HG02970 (cell line): Measurements from ENCODE around the gene C11orf58.

ENCODE experiments used
- ATAC-seq: cut with Tn5 transposase; IDR thresholded peaks from one replicate; pipeline ENCODE4 v1.9.1; 2021; ENCODE audit warnings: mild to moderate bottlenecking, moderate library complexity, moderate number of reproducible peaks; ENCODE audit not compliant: unreplicated experiment, low FRiP score

Gene C11orf58

DNA sequence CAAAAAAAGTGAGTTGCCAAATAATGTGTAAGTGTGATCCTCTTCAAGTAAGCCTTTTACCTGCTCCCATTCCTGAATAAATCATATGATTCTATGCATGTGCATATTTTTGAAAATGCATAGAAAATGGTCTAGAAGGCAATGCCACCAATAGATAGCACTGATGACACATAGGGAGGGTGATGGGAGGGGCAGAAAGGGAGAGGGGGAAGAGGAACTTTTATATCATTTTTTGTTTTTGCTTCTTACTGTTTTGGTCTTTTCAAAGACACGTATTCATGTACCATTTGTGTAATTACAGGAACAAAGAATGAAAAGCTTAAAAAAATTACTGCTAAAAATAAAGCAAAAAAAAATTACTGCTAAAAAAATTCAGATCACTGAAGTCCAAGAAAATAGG, 60.8 kb downstream of the C11orf58 start:
- ATAC-seq: no peak

GRCh38 chr11:16799890-16800289, 61.4 kb downstream of the C11orf58 start:
- ATAC-seq: no peak

- ATAC-seq: no peak
Observed at GRCh38 chr11:16800382-16800781, 61.9 kb downstream of the C11orf58 start.

DNA sequence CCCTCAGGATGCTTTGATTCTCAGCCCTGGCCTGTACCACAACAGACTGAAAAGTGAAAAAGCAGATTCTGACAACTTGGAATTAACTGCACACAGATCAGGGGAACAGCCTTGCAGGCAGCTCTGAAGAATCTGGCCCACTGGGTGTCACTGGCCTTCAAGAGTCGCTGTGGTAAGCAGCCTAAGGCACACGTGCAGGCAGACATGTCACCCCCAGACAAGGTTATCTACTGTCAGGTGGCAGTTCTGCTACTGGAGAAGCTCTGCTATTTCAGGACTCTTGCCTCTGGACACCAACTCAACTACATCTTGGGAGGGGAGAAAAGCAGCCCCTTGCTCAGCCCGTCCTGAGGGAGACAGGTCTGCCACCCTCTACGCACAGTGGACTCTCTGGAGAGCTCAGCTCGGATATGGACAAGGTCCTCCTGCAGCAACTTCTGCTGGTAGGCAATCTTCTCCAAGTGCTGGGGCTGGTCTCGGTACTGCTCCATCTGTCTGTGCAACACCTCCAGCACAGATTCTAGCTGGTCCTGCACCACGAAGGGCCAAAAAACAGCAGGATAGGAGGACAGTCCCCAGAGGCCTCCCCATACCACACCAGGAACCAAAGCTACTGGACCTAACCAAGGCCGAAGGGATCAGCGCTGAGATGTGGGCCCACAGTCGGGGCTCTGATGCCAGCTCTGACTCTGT, 63.0 kb downstream of the C11orf58 start:
- no peak for ATAC-seq

DNA sequence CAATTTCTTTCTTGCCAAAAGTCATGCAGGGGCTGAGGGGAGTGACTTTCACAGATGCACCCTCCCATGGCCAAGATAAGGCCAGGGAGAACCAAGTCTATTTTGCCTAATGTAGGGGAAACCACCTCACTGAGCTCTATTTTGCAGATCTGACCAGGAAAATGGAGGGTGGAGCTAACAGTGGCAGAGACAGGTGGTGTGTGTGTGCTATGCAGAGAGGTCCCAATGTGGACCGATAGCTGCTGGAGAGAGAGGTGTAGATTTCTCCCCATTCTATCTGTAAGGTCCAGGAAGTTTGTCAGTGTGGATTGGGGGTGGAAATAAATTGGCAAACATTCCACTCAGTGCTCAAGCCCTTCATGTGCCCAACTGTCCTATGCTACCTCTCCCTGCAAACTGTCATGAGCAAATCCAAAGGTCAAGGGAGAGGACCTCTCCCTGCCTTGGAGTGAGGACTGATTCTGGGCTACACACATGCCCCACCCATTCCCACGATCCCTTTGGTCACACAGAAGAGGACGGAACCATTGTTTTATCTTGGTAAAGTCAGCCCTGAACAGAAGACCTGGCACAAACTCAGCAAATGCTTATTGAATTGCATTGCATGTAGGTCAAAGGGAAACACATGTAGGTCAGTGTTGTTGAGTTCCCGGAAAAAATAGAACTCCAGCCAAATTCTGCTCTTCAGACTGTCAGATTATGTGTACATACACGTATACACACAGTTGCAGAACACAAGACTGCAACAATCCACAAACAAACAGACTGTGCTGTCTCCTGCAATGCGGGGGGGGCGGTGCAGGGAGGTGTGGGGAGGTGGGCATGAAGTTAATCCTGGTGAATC, 65.9 kb downstream of the C11orf58 start:
- no peak for ATAC-seq

DNA sequence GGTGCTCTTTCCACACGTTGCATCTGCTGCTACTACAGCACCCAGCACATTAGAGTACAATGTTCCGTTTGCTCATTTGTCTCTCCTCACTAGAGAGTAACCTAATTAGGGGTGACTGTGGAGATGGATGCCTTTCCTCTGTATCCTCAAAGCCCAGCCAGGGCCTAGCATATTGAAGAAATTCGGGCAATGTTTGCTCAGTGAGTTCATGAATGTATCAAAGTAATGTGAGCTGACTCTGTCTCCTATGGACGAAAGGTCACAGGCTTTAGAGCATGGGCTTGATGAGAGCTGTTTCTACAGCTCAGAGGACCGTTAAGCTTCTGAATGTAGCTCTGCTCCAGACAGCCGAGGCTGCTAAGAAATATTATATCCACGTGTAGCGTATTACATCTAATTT, 67.5 kb downstream of the C11orf58 start:
- ATAC-seq: no peak

DNA sequence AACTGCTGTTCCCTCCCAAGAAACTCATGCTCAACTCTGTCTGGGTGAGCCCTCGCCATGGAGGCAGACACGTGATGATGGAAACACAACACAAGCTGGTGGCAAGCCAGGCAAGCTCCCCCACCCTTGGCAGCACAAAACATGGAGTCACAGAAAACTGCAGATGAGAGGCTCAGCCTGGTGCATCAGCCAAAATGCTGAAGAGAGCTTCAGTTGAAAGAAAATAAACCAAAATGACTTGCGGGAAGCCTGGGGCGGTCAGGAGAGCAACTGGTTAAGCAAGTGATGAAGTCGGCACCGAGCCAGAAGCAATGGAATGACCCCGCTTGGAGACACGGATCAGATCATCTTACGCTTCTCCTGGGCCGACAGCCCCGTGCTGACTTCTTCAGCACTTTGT, 68.3 kb downstream of the C11orf58 start:
- no peak for ATAC-seq

DNA sequence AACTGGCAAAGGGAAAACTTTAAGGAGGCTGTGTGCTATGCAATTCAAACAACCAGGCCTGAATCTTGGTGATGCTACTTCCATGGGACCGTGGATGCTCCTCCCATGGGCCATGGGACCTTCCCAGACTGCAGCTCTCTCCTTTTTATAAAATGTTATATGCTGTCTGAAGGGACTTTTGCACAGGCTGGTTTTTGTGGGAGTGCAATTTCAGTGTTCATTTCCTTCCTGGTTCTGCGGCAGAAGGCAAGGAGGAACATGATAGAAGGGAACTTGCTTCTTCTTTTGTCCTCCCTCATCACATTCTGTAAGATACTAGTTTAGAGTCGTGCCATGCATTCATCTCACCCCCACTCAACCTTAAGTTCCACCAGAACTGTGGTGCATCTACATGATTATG, 68.9 kb downstream of the C11orf58 start:
- no peak for ATAC-seq
